Measurements from ENCODE around the gene PRKN.

The PRKN gene

DNA sequence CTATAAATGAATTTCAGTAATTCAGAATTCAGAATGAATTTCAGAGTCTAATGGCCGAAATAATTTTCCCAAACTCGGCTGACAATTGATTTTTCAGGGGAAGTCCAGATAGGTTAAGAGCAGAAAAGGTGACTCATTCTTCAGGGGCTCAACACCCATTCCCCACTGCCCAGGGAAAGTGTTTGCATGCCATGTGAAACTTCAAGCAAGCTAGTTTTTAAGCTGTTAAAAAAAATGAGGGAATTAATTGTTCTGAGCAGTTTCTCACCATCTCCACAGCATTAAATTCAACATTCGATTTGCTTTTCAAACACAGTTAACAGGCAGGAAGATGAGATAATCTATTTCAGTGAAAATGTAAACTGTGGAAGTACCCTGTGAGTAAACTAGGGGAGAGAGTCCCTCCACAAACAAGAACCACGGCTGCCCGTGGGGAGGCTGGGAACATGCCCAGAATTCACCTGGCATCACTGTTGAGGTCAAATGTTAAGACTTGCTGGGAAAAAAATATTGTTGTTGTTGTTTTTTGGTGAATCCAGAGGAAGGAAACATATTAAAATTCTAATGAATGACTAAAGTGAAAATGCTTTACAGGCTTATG is 803.0 kb downstream of the PRKN start:
- Histone ChIP-seq H3K4me3 (no peak overlapping the region), H3K27ac (no peak overlapping the region), H3K4me1 (no peaks in the 10 kb centered on the region), H3K9me3 (no peaks in the 10 kb centered on the region), H3K27me3 (no peaks in the 10 kb centered on the region), H3K36me3 (no peaks in the 10 kb centered on the region)
- TF ChIP-seq, protein P1, sequence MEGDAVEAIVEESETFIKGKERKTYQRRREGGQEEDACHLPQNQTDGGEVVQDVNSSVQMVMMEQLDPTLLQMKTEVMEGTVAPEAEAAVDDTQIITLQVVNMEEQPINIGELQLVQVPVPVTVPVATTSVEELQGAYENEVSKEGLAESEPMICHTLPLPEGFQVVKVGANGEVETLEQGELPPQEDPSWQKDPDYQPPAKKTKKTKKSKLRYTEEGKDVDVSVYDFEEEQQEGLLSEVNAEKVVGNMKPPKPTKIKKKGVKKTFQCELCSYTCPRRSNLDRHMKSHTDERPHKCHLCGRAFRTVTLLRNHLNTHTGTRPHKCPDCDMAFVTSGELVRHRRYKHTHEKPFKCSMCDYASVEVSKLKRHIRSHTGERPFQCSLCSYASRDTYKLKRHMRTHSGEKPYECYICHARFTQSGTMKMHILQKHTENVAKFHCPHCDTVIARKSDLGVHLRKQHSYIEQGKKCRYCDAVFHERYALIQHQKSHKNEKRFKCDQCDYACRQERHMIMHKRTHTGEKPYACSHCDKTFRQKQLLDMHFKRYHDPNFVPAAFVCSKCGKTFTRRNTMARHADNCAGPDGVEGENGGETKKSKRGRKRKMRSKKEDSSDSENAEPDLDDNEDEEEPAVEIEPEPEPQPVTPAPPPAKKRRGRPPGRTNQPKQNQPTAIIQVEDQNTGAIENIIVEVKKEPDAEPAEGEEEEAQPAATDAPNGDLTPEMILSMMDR (IDR thresholded peaks at IDR 0.05) = no peak
- DNase-seq = no peak
- intact Hi-C loops (cut with DNase I; ENCODE audit: low total_unique reads) = no loop called here

DNA sequence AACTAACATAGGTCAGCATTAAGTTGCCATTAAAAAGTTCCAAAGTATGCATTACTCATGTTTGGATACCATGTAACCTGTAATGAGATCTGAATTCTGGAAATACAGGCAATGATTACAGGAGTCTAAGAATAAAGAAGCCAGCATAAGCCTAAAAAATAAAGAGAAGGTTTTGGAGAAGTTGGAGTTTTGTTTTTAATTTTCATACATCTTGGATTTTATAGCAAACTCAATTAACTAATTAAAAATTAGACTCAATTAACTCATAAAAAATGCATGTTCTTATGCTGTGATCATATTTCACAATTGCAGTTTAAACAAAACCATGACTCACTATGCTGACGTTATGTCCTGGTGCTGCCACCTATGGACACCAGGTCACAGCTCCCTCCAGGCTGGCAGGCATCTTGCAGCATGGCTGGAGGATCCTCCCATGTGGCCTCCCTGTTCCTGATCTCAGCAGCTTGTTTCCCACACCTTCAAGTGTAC is 804.9 kb downstream of the PRKN start:
- Histone ChIP-seq H3K9me3 (no peaks in the 10 kb centered on the region), H3K36me3 (no peaks in the 10 kb centered on the region), H3K27ac (no peak overlapping the region), H3K4me1 (no peaks in the 10 kb centered on the region), H3K27me3 (no peaks in the 10 kb centered on the region), H3K4me3 (no peak overlapping the region)
- no peak for DNase-seq
- intact Hi-C loops (cut with DNase I; ENCODE audit: low total_unique reads) = no loop called here
- TF ChIP-seq, protein P1 (IDR thresholded peaks at IDR 0.05) = no peak

DNA sequence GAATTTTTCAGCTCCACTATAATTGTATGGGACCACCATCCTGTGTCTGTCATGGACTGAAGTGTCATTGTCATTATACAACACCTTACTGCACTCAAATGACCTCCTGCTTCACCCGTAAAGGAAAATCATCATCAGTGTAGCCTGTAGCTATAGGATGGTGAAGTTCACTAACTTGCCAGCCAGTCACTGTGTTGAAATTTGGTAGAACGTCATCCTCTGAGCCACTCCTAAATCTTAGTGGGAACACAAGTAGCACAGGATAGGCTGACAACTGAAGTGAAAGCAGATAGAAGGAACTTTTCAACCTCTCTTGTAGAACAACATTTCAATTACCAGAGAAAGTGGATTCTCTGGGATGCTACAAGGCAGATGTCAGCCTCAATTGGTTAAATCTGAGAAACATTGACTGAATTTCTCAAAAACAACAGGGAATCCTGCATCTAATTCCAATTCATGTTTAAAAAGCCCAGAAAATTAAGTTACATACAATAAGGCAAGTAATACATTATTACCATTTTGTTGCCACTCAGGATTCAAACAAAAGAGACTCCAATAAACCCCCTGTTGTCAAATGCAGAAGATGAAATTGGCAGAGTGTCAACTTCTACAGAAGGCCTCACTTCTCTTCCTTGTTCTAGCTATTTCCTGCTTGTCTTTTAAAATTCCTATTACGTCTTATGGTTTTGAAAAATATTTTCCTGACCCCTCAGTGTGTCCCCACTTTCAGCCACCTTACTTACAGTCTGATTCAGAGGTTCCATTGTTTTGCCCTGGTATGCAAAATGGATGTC is 805.8 kb downstream of the PRKN start:
- H3K36me3 ChIP-seq = no peaks in the 10 kb centered on the region
- DNase-seq = no peak
- no peaks in the 10 kb centered on the region for H3K27me3 ChIP-seq
- H3K27ac ChIP-seq = no peak overlapping the region
- intact Hi-C loops (cut with DNase I; ENCODE audit: low total_unique reads) = no loop called here
- H3K9me3 ChIP-seq = no peaks in the 10 kb centered on the region
- H3K4me3 ChIP-seq = no peak overlapping the region
- H3K4me1 ChIP-seq = no peaks in the 10 kb centered on the region
- TF ChIP-seq, protein P1 (IDR thresholded peaks at IDR 0.05) = no peak

DNA sequence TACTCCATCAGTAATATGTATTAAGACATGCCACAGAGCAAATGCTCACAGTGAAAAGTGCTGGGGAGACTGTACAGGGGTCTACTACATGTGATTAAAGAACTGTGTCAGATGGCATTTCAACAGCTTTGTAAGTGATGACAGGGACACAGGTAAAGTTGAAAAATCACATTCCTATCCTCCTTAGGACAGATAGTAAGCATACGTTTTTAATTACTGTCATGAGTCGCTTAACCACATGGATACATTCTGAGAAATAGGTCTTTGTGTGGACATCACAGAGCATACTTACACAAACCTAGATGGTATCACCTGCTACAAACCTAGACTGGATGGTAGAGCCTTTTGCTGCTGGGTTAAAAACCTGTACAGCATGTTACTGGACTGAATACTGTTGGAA is 807.9 kb downstream of the PRKN start:
- DNase-seq = no peak

DNA sequence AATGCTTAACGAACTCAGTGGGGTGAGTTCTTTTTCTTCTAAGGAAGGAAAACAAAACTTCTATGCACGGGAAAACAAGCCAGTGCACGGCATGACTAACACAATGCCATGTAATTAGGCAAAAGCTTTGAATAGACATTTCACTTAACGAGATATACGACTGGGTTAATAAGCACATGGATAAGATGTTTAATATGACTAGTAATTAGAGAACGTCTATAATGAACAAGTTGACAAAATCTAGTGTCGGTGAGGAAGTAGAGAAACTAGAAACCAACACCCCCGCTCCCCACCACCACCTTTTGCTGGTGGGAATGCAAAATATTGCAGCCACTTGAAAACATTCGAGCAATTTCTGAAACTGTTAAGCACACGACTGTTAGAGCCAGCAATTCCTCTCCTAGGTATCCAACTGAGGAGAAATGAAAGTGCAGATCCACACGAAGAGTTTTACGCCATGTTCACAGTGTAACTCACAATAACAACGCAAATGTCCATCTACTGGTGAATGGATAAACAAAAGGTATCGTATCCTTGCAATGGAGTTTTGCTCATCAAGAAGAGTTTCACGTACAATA is 808.8 kb downstream of the PRKN start:
- DNase-seq = no peak
- H3K4me3 ChIP-seq = no peak overlapping the region
- intact Hi-C loops (cut with DNase I; ENCODE audit: low total_unique reads) = no loop called here
- H3K27me3 ChIP-seq = no peaks in the 10 kb centered on the region
- TF ChIP-seq, protein P1 (IDR thresholded peaks at IDR 0.05) = no peak
- H3K9me3 ChIP-seq = no peaks in the 10 kb centered on the region
- H3K4me1 ChIP-seq = no peaks in the 10 kb centered on the region
- no peaks in the 10 kb centered on the region for H3K36me3 ChIP-seq
- H3K27ac ChIP-seq = no peak overlapping the region

More for the DNA sequence above, 807.9 kb downstream of the PRKN start:
- Histone ChIP-seq H3K27ac (no peak overlapping the region), H3K4me3 (no peak overlapping the region), H3K4me1 (no peaks in the 10 kb centered on the region), H3K36me3 (no peaks in the 10 kb centered on the region), H3K27me3 (no peaks in the 10 kb centered on the region), H3K9me3 (no peaks in the 10 kb centered on the region)
- intact Hi-C loops (cut with DNase I; ENCODE audit: low total_unique reads) = no loop called here
- TF ChIP-seq, protein P1 (IDR thresholded peaks at IDR 0.05) = no peak

Data from tibial artery (tissue), 4 donors.